HepG2 (cell line): Measurements from ENCODE around the gene MRPL51. TPM values are rescaled to one million over a fixed set of nuclear protein-coding genes. Genes with fewer than 3 reads are reported as not detected.
A peak's percentile ranks its signal among the peaks of the same experiment; 100 is the strongest.

Source experiments
- FOXA3 ChIP-seq: IDR thresholded peaks from 2 replicates; pipeline ENCODE4 v1.6.1; 2016; ENCODE audit warnings: missing genetic modification reagents, missing compliant biosample characterization
- MYC ChIP-seq: sonication (generic); formaldehyde crosslinking; IDR thresholded peaks from 2 replicates; pipeline ENCODE4 v1.9.0; 2021; ENCODE audit warnings: missing genetic modification reagents, borderline replicate concordance
- NCOA2 ChIP-seq: sonication (generic); formaldehyde crosslinking; IDR thresholded peaks from 2 replicates; pipeline ENCODE4 v1.8.0; 2022; ENCODE audit warnings: inconsistent platforms
- NPAS2 ChIP-seq: sonication (generic); formaldehyde crosslinking; IDR thresholded peaks from 2 replicates; pipeline ENCODE4 v1.8.0; 2022; ENCODE audit warnings: mild to moderate bottlenecking, missing genetic modification reagents, borderline replicate concordance
- RBFOX2 ChIP-seq: fragments of 200-400 bp; formaldehyde crosslinking; IDR thresholded peaks from 2 replicates; pipeline ENCODE4 v1.6.1; 2017; ENCODE audit warnings: low read depth, mild to moderate bottlenecking, low read length
- RXRB ChIP-seq: IDR thresholded peaks from 2 replicates; pipeline ENCODE4 v1.6.1; 2016; ENCODE audit warnings: borderline replicate concordance, missing genetic modification reagents, missing compliant biosample characterization
- SNAPC2 ChIP-seq: sonication (generic); formaldehyde crosslinking; IDR thresholded peaks from 2 replicates; pipeline ENCODE4 v1.8.1; 2022; ENCODE audit warnings: mild to moderate bottlenecking, missing genetic modification reagents
- SOX13 ChIP-seq, 3 experiments: fragments of 450-650 bp in 1 of 3; sonication (generic) in 1 of 3; formaldehyde crosslinking in 1 of 3; IDR thresholded peaks in 2 of 3; conservative IDR thresholded peaks in 1 of 3; 2 replicates each; pipeline versions ENCODE4 v1.5.0 to v1.6.1; 2016 to 2020; ENCODE audit warnings: antibody characterized with exemption in 1 of 3, mild to moderate bottlenecking in 1 of 3, missing compliant biosample characterization in 1 of 3, missing genetic modification reagents in 1 of 3, moderate library complexity in 1 of 3
- SPEN ChIP-seq: sonication (generic); formaldehyde crosslinking; IDR thresholded peaks from 2 replicates; pipeline ENCODE4 v1.5.1; 2020; ENCODE audit warnings: low read depth, mild to moderate bottlenecking, missing genetic modification reagents
- TAF15 ChIP-seq: fragments of 200-400 bp; formaldehyde crosslinking; IDR thresholded peaks from one replicate; pipeline ENCODE4 v1.6.1; 2018; ENCODE audit warnings: mild to moderate bottlenecking, low read depth, low read length; ENCODE audit not compliant: poor library complexity, severe bottlenecking
- TGIF2 ChIP-seq: IDR thresholded peaks from 2 replicates; pipeline ENCODE4 v1.6.1; 2016; ENCODE audit warnings: control low read depth, missing compliant biosample characterization
- ZBTB21 ChIP-seq: sonication (generic); formaldehyde crosslinking; IDR thresholded peaks from 2 replicates; pipeline ENCODE4 v1.4.0; 2020; ENCODE audit warnings: missing genetic modification reagents
- ZNF382 ChIP-seq: sonication (generic); formaldehyde crosslinking; IDR thresholded peaks from 2 replicates; pipeline ENCODE4 v1.5.0; 2020; ENCODE audit warnings: missing genetic modification reagents, mild to moderate bottlenecking, borderline replicate concordance
- ZNF501 ChIP-seq: sonication (generic); formaldehyde crosslinking; IDR thresholded peaks from 2 replicates; pipeline ENCODE4 v1.5.1; 2020; ENCODE audit warnings: mild to moderate bottlenecking, moderate library complexity, missing genetic modification reagents
- ZNF558 ChIP-seq: sonication (generic); formaldehyde crosslinking; IDR thresholded peaks from 2 replicates; pipeline ENCODE4 v1.9.0; 2022; ENCODE audit warnings: mild to moderate bottlenecking, missing genetic modification reagents, borderline replicate concordance
- ZNF629 ChIP-seq: sonication (generic); formaldehyde crosslinking; conservative IDR thresholded peaks from 2 replicates; pipeline ENCODE4 v1.5.0; 2020; ENCODE audit warnings: missing genetic modification reagents
- polyA plus RNA-seq, 8 experiments: library from polyadenylated mRNA; depleted of rRNA in 3 of 8; stranded (reverse) in 7 of 8; unstranded in 1 of 8; fragments of >200 nt; fragmentation: Illumina TruSeq in 4 of 8; extraction: Trizol in 4 of 8; gene quantifications; 2 replicates each; pipeline versions ENCODE4 v1.2.1 to v1.2.3, GENCODE V29; 2011 to 2016; ENCODE audit warnings: low read depth in 4 of 8, missing spikeins in 1 of 8, mixed read lengths in 1 of 8; ENCODE audit not compliant: insufficient read depth in 1 of 8
- total RNA-seq, 5 experiments: library from RNA; depleted of rRNA; stranded (reverse); fragments of >200 nt; fragmentation: Illumina TruSeq; extraction: Trizol; gene quantifications; 2 replicates each; pipeline ENCODE4 v1.2.3, GENCODE V29; 2016; ENCODE audit warnings: low read depth in 1 of 5
- TF ChIP-seq, protein P1 (sequence below): sonication (generic); formaldehyde crosslinking; IDR thresholded peaks from 2 replicates; pipeline ENCODE4 v1.4.0; 2020; ENCODE audit warnings: missing genetic modification reagents, borderline replicate concordance
- TF ChIP-seq, protein P2 (sequence below), 2 experiments: sonication (generic) in 1 of 2; formaldehyde crosslinking in 1 of 2; IDR thresholded peaks; 2 replicates each; pipeline versions ENCODE4 v1.4.0 to v1.6.1; 2018 to 2020; ENCODE audit warnings: missing genetic modification reagents in 2 of 2, borderline replicate concordance in 1 of 2, low read depth in 1 of 2, mild to moderate bottlenecking in 1 of 2, missing biosample characterization in 1 of 2
- TF ChIP-seq, protein P3 (sequence below): sonication (generic); formaldehyde crosslinking; IDR thresholded peaks from 2 replicates; pipeline ENCODE4 v1.4.0; 2020; ENCODE audit warnings: missing genetic modification reagents

The MRPL51 gene
- total and polyA plus RNA-seq, 2 of the 13 experiments (the other 11 are each of a cell fraction or from before 2014, with no cell fraction given), result 64.8 to 278 TPM

DNA sequence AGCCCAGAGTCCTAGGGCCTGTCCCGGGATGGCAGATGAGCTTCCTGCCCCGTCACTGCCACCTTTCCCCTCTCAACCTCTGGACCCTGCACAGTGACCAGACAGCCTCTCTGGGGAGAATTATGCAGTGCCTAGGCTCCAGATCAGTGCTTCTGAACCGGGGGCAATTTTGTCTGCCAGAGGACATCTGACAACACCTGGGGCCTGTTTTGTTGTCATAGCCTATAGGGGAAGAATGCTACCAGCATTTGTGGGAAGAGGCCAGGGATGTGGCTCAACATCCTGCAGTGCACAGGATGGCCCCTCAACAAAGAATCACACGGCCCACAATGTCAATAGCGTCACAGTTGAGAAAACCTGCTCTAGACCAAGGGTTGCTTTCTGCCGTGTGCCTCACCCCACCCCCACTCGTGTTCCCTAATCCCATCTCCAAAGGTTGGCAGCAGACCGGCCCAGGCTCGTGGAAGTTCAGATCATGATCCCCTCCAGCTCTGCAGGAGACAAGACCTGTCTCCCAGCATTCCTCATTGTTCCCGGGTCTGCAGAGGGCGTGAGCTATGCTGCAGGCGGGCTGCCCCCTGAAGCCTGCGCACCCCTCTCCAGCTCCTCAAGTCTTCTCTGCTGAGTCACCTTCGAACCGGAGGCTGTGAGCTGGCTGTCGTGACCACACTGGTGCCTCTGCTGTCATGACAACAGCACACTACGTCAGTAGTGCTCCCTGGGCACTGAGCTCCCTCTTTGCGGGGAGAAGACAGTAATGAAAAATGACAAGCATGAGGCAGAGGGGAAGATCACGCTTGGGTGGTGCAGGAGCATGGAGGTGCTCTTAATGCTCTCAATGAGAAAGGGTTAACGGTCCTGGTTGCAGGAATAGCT is 39.2 kb upstream of the MRPL51 start (continued):
- TF ChIP-seq, protein P1, sequence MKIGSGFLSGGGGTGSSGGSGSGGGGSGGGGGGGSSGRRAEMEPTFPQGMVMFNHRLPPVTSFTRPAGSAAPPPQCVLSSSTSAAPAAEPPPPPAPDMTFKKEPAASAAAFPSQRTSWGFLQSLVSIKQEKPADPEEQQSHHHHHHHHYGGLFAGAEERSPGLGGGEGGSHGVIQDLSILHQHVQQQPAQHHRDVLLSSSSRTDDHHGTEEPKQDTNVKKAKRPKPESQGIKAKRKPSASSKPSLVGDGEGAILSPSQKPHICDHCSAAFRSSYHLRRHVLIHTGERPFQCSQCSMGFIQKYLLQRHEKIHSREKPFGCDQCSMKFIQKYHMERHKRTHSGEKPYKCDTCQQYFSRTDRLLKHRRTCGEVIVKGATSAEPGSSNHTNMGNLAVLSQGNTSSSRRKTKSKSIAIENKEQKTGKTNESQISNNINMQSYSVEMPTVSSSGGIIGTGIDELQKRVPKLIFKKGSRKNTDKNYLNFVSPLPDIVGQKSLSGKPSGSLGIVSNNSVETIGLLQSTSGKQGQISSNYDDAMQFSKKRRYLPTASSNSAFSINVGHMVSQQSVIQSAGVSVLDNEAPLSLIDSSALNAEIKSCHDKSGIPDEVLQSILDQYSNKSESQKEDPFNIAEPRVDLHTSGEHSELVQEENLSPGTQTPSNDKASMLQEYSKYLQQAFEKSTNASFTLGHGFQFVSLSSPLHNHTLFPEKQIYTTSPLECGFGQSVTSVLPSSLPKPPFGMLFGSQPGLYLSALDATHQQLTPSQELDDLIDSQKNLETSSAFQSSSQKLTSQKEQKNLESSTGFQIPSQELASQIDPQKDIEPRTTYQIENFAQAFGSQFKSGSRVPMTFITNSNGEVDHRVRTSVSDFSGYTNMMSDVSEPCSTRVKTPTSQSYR, result peak; percentile 88
- TF ChIP-seq ZNF558 (CRISPR knock-in tag) (no peak), TAF15 (no peak), ZNF629 (CRISPR knock-in tag) (no peak), RXRB (CRISPR knock-in tag) (peak; percentile 81), FOXA3 (CRISPR knock-in tag) (peak; percentile 76), RBFOX2 (no peak; the same call in 1 of the 2 replicates), NCOA2 (CRISPR knock-in tag) (0 out of 2 replicates have a peak, but pooled peaks have one; percentile 11), MYC (peak; percentile 83), TGIF2 (0 out of 2 replicates have a peak, but pooled peaks have one; percentile 29), SPEN (CRISPR knock-in tag) (no peak), ZNF382 (no peak), SNAPC2 (CRISPR knock-in tag) (peak; percentile 81), SOX13 (IDR thresholded peaks at IDR 0.05) (no peak), SOX13 (CRISPR knock-in tag; conservative IDR thresholded peaks at IDR 0.05 in 1 of 2, IDR thresholded peaks at IDR 0.05 in 1 of 2) (peak in 1 of 2 experiments; percentile 50; a peak in 1 of 4 replicates), ZNF501 (CRISPR knock-in tag) (peak; percentile 59), NPAS2 (CRISPR knock-in tag) (no peak), ZBTB21 (CRISPR knock-in tag) (0 out of 2 replicates have a peak, but pooled peaks have one; percentile 42)
- TF ChIP-seq, protein P2, sequence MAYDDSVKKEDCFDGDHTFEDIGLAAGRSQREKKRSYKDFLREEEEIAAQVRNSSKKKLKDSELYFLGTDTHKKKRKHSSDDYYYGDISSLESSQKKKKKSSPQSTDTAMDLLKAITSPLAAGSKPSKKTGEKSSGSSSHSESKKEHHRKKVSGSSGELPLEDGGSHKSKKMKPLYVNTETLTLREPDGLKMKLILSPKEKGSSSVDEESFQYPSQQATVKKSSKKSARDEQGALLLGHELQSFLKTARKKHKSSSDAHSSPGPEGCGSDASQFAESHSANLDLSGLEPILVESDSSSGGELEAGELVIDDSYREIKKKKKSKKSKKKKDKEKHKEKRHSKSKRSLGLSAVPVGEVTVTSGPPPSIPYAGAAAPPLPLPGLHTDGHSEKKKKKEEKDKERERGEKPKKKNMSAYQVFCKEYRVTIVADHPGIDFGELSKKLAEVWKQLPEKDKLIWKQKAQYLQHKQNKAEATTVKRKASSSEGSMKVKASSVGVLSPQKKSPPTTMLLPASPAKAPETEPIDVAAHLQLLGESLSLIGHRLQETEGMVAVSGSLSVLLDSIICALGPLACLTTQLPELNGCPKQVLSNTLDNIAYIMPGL (CRISPR knock-in tag; IDR thresholded peaks at IDR 0.05; ENCODE audit: borderline replicate concordance in 1 of 2, low read depth in 1 of 2), result no peak; a peak in 1 of 4 replicates
- TF ChIP-seq, protein P3, sequence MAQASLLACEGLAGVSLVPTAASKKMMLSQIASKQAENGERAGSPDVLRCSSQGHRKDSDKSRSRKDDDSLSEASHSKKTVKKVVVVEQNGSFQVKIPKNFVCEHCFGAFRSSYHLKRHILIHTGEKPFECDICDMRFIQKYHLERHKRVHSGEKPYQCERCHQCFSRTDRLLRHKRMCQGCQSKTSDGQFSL (CRISPR knock-in tag), result no peak
